ENCODE results near the gene ASTL. TPM values are rescaled to one million over a fixed set of nuclear protein-coding genes. Genes with fewer than 3 reads are reported as not detected.

Gene ASTL
- total RNA-seq, 1 donor from 2014 or later, result 1.1 TPM

GRCh38 chr2:96103761-96104486 lies 34.4 kb downstream of the ASTL start:
- intact Hi-C loops (cut with micrococcal nuclease), result no loop called here

GRCh38 chr2:96103187-96103601 lies 35.1 kb downstream of the ASTL start:
- intact Hi-C loops (cut with micrococcal nuclease), result no loop called here

DNA sequence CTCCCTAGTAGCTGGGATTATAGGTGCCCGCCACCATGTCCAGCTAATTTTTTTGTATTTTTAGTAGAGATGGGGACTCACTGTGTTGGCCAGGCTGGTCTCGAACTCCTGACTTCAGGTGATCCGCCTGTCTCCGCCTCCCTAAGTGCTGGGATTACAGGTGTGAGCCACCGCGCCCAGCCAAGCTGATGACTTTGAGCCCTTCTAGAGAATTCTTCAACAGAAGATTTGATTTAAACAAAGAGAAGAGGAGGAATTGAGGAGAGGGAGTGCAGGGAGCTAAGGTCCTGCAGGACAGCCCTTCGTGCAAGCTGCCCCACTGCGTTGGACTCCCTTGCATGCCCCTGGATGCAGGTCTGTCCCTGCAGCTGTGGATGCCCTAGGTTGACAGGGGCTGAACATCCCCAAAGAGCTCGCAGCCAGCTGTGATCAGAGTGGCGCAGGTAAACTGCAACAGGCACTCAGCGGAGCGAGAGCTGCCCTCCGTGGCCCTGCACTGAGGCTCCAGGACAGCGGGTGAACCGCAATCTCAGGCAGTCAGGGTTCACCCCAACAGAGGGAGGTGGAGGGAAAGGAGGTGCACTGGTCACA lies 35.6 kb downstream of the ASTL start:
- intact Hi-C loops (cut with micrococcal nuclease), result no loop called here

GRCh38 chr2:96100893-96101304 lies 37.4 kb downstream of the ASTL start:
- intact Hi-C loops (cut with micrococcal nuclease), result no loop called here

DNA sequence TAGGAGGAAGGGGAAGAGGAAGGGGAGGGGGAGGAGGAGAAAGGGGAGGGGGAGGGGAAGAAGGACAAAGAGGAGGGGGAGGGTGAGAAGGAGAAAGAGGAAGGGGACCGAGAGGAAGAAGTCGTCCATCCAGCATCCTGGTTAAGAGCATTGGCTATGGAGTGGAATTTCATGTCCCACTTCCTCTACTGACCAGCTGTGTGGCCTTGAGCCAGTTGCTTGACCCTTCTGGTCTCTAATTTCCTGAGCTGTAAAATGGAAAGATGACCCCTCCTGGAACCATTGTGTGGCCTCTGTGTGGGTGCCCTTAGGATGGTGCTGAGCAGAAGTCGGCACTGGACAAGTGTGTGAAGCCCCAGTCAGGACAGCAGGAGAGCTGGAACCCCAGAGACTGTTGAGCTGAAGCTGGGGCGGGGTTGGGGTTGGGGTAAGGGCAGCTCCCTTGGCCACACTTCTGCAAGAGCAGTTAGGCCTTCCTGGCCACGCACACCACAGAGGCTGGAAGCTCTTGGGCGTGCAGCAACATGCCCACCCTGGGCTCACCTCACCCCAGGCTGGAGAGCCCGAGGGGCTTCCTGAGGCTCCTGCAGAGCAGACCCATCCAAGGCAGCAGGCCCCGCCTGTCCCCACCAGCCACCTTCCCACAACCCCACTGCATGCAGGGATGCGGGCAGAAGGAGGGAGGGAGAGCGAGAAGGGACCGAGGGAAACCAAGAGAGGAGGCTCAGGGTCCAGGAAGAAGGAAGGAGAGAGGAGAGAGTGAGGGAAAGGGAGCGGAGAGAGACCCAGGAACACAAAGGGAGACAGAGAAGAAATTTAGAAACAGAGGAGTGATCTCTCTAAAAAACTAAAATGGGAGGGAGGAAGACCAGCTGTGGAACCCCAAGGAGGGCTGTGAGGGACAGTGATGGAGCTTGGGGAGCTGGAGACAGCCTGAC lies 38.2 kb downstream of the ASTL start:
- intact Hi-C loops (cut with micrococcal nuclease), result no loop called here

GRCh38 chr2:96098900-96099590 lies 39.3 kb downstream of the ASTL start:
- intact Hi-C loops (cut with micrococcal nuclease), result no loop called here

- intact Hi-C loops (cut with micrococcal nuclease), result no loop called here
These were observed 40.1 kb downstream of the ASTL start for GRCh38 chr2:96097951-96098823.

- intact Hi-C loops (cut with micrococcal nuclease), result no loop called here
These were observed 40.9 kb downstream of the ASTL start for GRCh38 chr2:96097441-96097840.

GRCh38 chr2:96095116-96095636 lies 43.1 kb downstream of the ASTL start:
- intact Hi-C loops (cut with micrococcal nuclease), result no loop called here

GRCh38 chr2:96093528-96093927 lies 44.8 kb downstream of the ASTL start:
- intact Hi-C loops (cut with micrococcal nuclease), result no loop called here

DNA sequence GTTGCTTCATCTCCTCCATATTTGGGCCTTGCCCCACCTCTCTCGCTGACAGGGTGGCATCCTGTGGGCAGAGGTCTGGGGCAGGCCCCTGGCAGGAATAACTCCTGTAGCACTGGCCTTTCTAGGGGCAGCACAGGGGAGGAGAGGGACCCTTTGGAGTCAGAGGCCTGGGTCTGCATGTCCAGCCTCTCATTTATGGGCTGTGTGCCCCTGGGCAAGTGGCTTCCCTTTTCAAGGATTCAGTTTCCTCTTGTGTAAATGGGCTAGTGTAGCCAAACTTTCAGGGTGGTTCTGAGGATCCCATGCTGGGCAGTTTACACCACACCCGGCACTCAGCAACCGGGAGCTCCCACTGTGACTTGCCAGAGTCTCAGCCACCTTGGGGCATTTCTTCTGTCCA lies 45.4 kb downstream of the ASTL start:
- intact Hi-C loops (cut with micrococcal nuclease), result no loop called here

DNA sequence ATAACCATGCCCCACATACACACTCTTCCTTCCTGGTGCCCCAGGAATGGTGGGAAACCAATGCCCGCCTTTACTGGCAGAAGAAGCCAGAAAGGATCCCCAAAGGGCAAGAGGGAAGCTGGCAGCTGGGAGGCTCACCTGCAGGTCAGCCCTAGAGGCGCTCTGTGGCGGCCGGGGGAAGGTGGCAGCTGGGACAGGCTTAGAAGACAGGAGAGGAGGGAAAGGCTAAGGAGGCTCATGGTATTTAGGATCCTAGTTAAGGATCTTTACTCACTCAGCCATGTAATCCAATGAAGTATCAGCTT lies 45.8 kb downstream of the ASTL start:
- intact Hi-C loops (cut with micrococcal nuclease), result no loop called here

- intact Hi-C loops (cut with micrococcal nuclease), result no loop called here
These were observed 46.4 kb downstream of the ASTL start for GRCh38 chr2:96091711-96092572.

DNA sequence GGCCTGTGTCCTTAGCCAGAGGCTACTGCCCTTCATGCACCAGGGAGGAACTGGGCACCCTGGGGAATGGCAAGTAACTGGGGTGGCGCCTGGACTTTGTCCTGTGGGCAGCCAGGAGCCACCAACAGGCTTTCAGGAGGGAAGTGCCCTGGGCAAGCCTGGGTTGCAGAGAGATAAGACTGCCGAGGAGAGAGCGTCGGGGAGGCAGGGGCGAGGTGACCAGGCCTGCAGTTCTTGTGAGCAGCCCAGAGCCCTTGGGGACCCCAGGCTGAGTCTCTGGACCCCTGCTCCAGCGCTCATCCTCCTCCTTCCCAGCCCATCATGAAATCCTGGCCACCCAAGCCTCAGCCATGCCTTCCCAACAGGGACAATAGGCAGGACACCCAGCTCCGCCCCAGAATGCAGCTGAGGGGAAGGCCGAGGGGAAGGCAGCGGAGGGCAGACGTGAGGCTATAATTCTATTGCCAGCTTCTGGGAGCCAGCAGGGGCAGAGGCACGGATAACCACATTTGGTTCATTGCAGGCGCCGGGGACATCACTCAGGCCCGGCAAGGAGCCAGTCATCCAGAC lies 47.1 kb downstream of the ASTL start:
- intact Hi-C loops (cut with micrococcal nuclease), result no loop called here

DNA sequence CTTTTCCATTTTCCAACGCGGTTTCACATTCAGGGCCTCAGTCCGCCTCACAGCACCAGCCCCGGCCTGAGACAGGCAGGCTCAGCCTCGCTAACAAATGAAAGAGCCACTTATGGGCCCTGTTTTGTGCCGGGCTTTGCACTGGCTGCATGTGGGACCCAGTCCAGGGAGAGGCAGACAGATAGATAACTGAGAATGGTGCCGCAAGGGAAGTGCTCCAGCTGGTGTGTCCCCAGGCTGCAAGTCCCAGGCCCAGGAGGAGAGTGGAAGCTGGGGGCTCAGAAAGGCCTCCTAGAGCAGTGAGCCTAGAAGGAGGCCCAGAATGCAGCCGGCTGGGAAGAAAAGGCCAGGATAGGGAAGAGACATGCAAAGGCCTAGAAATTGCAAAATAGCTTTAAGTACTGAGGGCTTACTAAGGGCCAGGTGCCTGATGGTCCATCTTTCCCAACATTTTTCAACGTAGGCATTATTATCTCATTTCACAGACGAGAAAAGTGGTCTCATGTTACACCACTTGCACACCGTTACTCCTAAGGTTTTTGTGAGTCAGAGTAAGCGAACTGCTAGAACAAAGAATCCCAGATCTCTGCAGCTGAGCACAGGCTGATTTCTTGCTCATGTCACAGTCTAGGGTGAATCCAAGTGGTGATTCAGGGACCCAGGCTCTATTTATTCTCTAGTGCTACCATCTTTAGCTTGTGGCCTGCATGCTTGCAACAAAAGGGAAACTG lies 47.9 kb downstream of the ASTL start:
- intact Hi-C loops (cut with micrococcal nuclease), result no loop called here

DNA sequence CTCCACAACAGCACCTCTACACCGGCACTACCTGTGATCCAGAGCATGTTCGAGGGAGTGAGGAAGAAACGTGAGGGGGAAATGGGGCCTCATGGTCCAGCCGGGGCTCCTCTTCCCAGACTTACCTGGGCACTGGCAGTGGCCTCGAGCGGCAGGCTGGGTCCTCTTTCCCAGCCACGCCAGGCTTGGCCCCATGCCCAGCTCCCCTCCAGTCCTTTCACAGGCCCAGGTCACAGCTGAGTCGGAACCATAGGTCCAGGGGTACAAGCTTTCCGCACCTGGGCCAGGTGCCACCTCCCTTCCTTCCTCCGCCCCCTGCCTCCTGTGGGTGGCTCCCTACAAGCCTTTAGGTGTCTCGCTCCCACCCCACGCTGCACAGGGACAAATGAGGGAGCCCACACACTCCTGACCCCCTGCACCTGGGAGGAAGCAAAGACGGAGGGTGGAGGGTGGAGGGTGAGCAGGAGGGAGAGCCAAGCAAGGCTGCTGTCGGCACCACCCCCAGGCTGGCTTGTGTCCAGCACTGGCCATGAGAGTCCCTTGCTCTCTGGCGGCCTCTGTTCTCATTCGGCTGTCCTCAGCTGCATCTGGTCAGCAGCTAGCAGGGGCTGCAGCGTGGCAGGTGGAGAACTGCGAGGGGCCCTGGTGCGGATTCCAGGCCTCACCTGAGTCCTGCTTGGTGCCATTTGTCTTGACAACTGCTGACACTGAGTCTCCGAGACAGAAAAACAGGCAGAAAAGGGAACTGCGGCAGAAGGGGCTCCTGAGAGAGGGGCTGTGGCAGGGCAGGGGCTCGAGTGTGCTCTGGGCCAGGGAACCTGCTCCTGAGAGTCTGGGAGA lies 48.7 kb downstream of the ASTL start:
- intact Hi-C loops (cut with micrococcal nuclease), result no loop called here

Data from T-helper 1 cell treated with Interleukin-12 subunit alpha and Interleukin-12 subunit beta and Interleukin-4 antibody, amounts not matched to agents 30 ng/mL and 1 ng/mL, for 36 hours (primary cell).